H9 (cell line): ENCODE data around the gene TMEM132C. TPM values are rescaled to one million over a fixed set of nuclear protein-coding genes. Genes with fewer than 3 reads are reported as not detected.

Experiments used
- DNase-seq: peaks from one replicate; pipeline ENCODE4 v3.0.0-alpha.2; 2017
- H2AFZ ChIP-seq: one replicate; pipeline ENCODE4 v1.6.1; 2013; ENCODE audit warnings: mild to moderate bottlenecking, low read length, control low read depth, moderate library complexity
- H2AK5ac ChIP-seq: 2 replicates; pipeline ENCODE4 v1.6.1; 2013; ENCODE audit warnings: low read length, control low read depth, mixed read lengths; ENCODE audit not compliant: insufficient read length
- H2BK120ac ChIP-seq: one replicate; pipeline ENCODE4 v1.6.1; 2013; ENCODE audit warnings: low read depth, mild to moderate bottlenecking, low read length, control low read depth, inconsistent platforms; ENCODE audit not compliant: poor library complexity, severe bottlenecking
- H2BK12ac ChIP-seq: 2 replicates; pipeline ENCODE4 v1.6.1; 2013; ENCODE audit warnings: low read length, control low read depth, mixed read lengths, low read depth; ENCODE audit not compliant: insufficient read length
- H2BK15ac ChIP-seq: 2 replicates; pipeline ENCODE4 v1.6.1; 2013; ENCODE audit warnings: low read depth, low read length, control low read depth
- H2BK20ac ChIP-seq: one replicate; pipeline ENCODE4 v1.6.1; 2013; ENCODE audit warnings: low read depth, mild to moderate bottlenecking, low read length, control low read depth, inconsistent platforms; ENCODE audit not compliant: poor library complexity, severe bottlenecking
- H2BK5ac ChIP-seq: 2 replicates; pipeline ENCODE4 v1.6.1; 2013; ENCODE audit warnings: low read length, control low read depth, mixed read lengths; ENCODE audit not compliant: insufficient read length
- H3K14ac ChIP-seq: 2 replicates; pipeline ENCODE4 v1.6.1; 2013; ENCODE audit warnings: low read length, control low read depth; ENCODE audit not compliant: insufficient read depth
- H3K18ac ChIP-seq: 2 replicates; pipeline ENCODE4 v1.6.1; 2013; ENCODE audit warnings: low read depth, mild to moderate bottlenecking, mixed read lengths, low read length, control low read depth; ENCODE audit not compliant: insufficient read length
- H3K23ac ChIP-seq: 2 replicates; pipeline ENCODE4 v1.6.1; 2013; ENCODE audit warnings: low read length, control low read depth, mixed read lengths, low read depth; ENCODE audit not compliant: insufficient read length
- H3K23me2 ChIP-seq: 2 replicates; pipeline ENCODE4 v1.6.1; 2013; ENCODE audit warnings: low read depth, mild to moderate bottlenecking, mixed read lengths, low read length, control low read depth; ENCODE audit not compliant: insufficient read length, poor library complexity, severe bottlenecking
- H3K27ac ChIP-seq: 2 replicates; pipeline ENCODE4 v1.5.1; 2013; ENCODE audit warnings: low read length, control low read depth, mixed read lengths, low read depth; ENCODE audit not compliant: insufficient read length
- H3K27me3 ChIP-seq: 2 replicates; pipeline ENCODE4 v1.6.1; 2013; ENCODE audit warnings: low read length, control low read depth, inconsistent platforms; ENCODE audit not compliant: insufficient read depth
- H3K4ac ChIP-seq: 2 replicates; pipeline ENCODE4 v1.6.1; 2013; ENCODE audit warnings: low read depth, mild to moderate bottlenecking, control low read depth, inconsistent platforms, low read length, moderate library complexity
- H3K4me1 ChIP-seq: 2 replicates; pipeline ENCODE4 v1.6.1; 2013; ENCODE audit warnings: low read length, control low read depth, inconsistent platforms; ENCODE audit not compliant: insufficient read depth
- H3K4me2 ChIP-seq: 2 replicates; pipeline ENCODE4 v1.6.1; 2013; ENCODE audit warnings: low read length, control low read depth, mixed read lengths; ENCODE audit not compliant: insufficient read length, insufficient read depth
- H3K56ac ChIP-seq: 2 replicates; pipeline ENCODE4 v1.6.1; 2013; ENCODE audit warnings: low read depth, mild to moderate bottlenecking, mixed read lengths, low read length, control low read depth; ENCODE audit not compliant: insufficient read length
- H3K79me1 ChIP-seq: 2 replicates; pipeline ENCODE4 v1.6.1; 2013; ENCODE audit warnings: low read depth, mild to moderate bottlenecking, moderate library complexity, low read length, control low read depth, inconsistent platforms; ENCODE audit not compliant: insufficient read depth, poor library complexity, severe bottlenecking
- H3K79me2 ChIP-seq: 2 replicates; pipeline ENCODE4 v1.6.1; 2013; ENCODE audit warnings: low read length, control low read depth, inconsistent platforms; ENCODE audit not compliant: insufficient read depth
- H3K9ac ChIP-seq: 2 replicates; pipeline ENCODE4 v1.6.1; 2013; ENCODE audit warnings: low read length, control low read depth, mixed read lengths; ENCODE audit not compliant: insufficient read length; ENCODE audit errors: extremely low read depth
- H3K9me3 ChIP-seq: one replicate; pipeline ENCODE4 v1.6.1; 2013; ENCODE audit warnings: low read depth, low read length, inconsistent platforms; ENCODE audit not compliant: control insufficient read depth
- H3T11ph ChIP-seq: one replicate; pipeline ENCODE4 v1.6.1; 2013; ENCODE audit warnings: mild to moderate bottlenecking, low read length, control low read depth, inconsistent platforms
- H4K20me1 ChIP-seq: one replicate; pipeline ENCODE4 v1.6.1; 2013; ENCODE audit not compliant: control insufficient read depth, insufficient read length, insufficient read depth
- H4K5ac ChIP-seq: 2 replicates; pipeline ENCODE4 v1.6.1; 2013; ENCODE audit warnings: low read depth, mild to moderate bottlenecking, mixed read lengths, low read length, control low read depth; ENCODE audit not compliant: insufficient read length
- H4K8ac ChIP-seq: replicated peaks from 2 replicates; pipeline ENCODE4 v1.6.1; 2013; ENCODE audit warnings: low read length, control low read depth, mixed read lengths, low read depth; ENCODE audit not compliant: insufficient read length
- H4K91ac ChIP-seq: 2 replicates; pipeline ENCODE4 v1.6.1; 2013; ENCODE audit warnings: low read depth, mild to moderate bottlenecking, moderate library complexity, mixed read lengths, low read length, control low read depth; ENCODE audit not compliant: insufficient read length
- H3K27ac Mint-ChIP-seq, 3 experiments: 2 replicates in 2 of 3; 3 replicates in 1 of 3; pipeline ENCODE4 v1.8.0; 2020 to 2021; ENCODE audit warnings: mixed read lengths in 3 of 3, mild to moderate bottlenecking in 1 of 3, moderate library complexity in 1 of 3
- H3K27me3 Mint-ChIP-seq: 2 replicates; pipeline ENCODE4 v1.8.0; 2021; ENCODE audit warnings: low read depth, mild to moderate bottlenecking, moderate library complexity, mixed read lengths
- H3K36me3 Mint-ChIP-seq, 3 experiments: 2 replicates in 2 of 3; 3 replicates in 1 of 3; pipeline ENCODE4 v1.8.0; 2020 to 2021; ENCODE audit warnings: low read depth in 3 of 3, mixed read lengths in 3 of 3; ENCODE audit not compliant: insufficient read depth in 1 of 3
- H3K4me1 Mint-ChIP-seq, 2 experiments: 2 replicates each; pipeline ENCODE4 v1.8.0; 2020; ENCODE audit warnings: mixed read lengths in 2 of 2
- H3K4me3 Mint-ChIP-seq, 2 experiments: 2 replicates in 1 of 2; 3 replicates in 1 of 2; pipeline ENCODE4 v1.8.0; 2020 to 2021; ENCODE audit warnings: mild to moderate bottlenecking in 2 of 2, mixed read lengths in 2 of 2, moderate library complexity in 1 of 2
- H3K9me3 Mint-ChIP-seq, 2 experiments: 2 replicates in 1 of 2; 3 replicates in 1 of 2; pipeline ENCODE4 v1.8.0; 2020; ENCODE audit warnings: mild to moderate bottlenecking in 2 of 2, mixed read lengths in 2 of 2, moderate library complexity in 1 of 2
- CTCF ChIP-seq: fragments of 200-600 bp; sonication (generic); conservative IDR thresholded peaks from 3 replicates; pipeline ENCODE4 v1.8.0; 2021; ENCODE audit warnings: antibody characterized with exemption, mild to moderate bottlenecking
- WGBS: extraction: QIAGEN DNeasy Blood & Tissue Kit; methylation state at CpG from one replicate; pipeline ENCODE4 v1.1.7; 2013; ENCODE audit warnings: missing lambda C conversion rate, low lambda C conversion rate, mixed read lengths; ENCODE audit not compliant: insufficient read length; ENCODE audit errors: extremely low coverage; 5-methylcytosine and 5-hydroxymethylcytosine counted together
- total RNA-seq: library from RNA; stranded (reverse); gene quantifications from 2 replicates; pipeline ENCODE4 v1.2.1, GENCODE V29; 2021

Gene TMEM132C
- total RNA-seq, 1 experiment from 2014 or later = 0.22 TPM

- H3K79me1 ChIP-seq = no peaks in the 10 kb centered on the region
- no peak overlapping the region for H3K23ac ChIP-seq
- H3K4me1 Mint-ChIP-seq = peaks cover 11 to 24% of the 10 kb centered on the region in 2 experiments
- H2BK20ac ChIP-seq = no peak overlapping the region
- H3K18ac ChIP-seq = no peak overlapping the region
- no peak overlapping the region for H2AK5ac ChIP-seq
- H3K27ac ChIP-seq = no peak overlapping the region
- H2BK120ac ChIP-seq = no peak overlapping the region
- no peaks in the 10 kb centered on the region for H3K27me3 ChIP-seq
- no peak for TF ChIP-seq CTCF
- H2BK12ac ChIP-seq = no peak overlapping the region
- no peak overlapping the region for H4K5ac ChIP-seq
- DNase-seq = no peak
- no peak overlapping the region for H3T11ph ChIP-seq
- no peak overlapping the region for H4K91ac ChIP-seq
- no peak overlapping the region; a peak in 1 of 7 replicates for H3K27ac Mint-ChIP-seq
- H3K56ac ChIP-seq = no peak overlapping the region
- no peak overlapping the region for H2BK15ac ChIP-seq
- no peaks in the 10 kb centered on the region for H3K9me3 ChIP-seq
- H3K4me1 ChIP-seq = peaks cover 1% of the 10 kb centered on the region; the same call in 1 of the 2 replicates
- H3K27me3 Mint-ChIP-seq = peaks cover 19% of the 10 kb centered on the region
- no peak overlapping the region for H4K8ac ChIP-seq
- no peak overlapping the region for H3K14ac ChIP-seq
- no peaks in the 10 kb centered on the region for H4K20me1 ChIP-seq
- no peaks in the 10 kb centered on the region for H3K79me2 ChIP-seq
- H2AFZ ChIP-seq = no peak overlapping the region
- H3K23me2 ChIP-seq = no peaks in the 10 kb centered on the region
- H3K4ac ChIP-seq = no peak overlapping the region
- no peak overlapping the region for H2BK5ac ChIP-seq
- WGBS = no CpG with 5 or more reads among the region's 2 CpGs
- no peak overlapping the region for H3K4me2 ChIP-seq
- H3K4me3 Mint-ChIP-seq = no peak overlapping the region
- H3K36me3 Mint-ChIP-seq = peaks cover 0 to 9% (median 8%) of the 10 kb centered on the region in 3 experiments; a peak in 6 of 7 replicates
- H3K9me3 Mint-ChIP-seq = peaks cover 8 to 9% of the 10 kb centered on the region in 2 experiments
- H3K9ac ChIP-seq = no peak overlapping the region
Measured at GRCh38 chr12:128471491-128471890, 204.5 kb downstream of the TMEM132C start.
